SK-N-SH treated with all-trans-retinoic acid at 6 μM for 48 hours (cell line): ENCODE results near the gene KIAA1586.

ENCODE experiments used
- ATAC-seq: fragments of 200-7000 bp; cut with Tn5 transposase; 3 replicates; pipeline ENCODE4 v1.9.1; 2020; ENCODE audit warnings: mild to moderate bottlenecking, moderate library complexity
- ARNTL ChIP-seq: fragments of 450-650 bp; formaldehyde crosslinking; IDR thresholded peaks from 2 replicates; pipeline ENCODE4 v1.5.0; 2020; ENCODE audit warnings: low read depth, mild to moderate bottlenecking, moderate library complexity, borderline replicate concordance
- BACH2 ChIP-seq: fragments of 250-450 bp; sonication (Bioruptor Pico); IDR thresholded peaks from 2 replicates; pipeline ENCODE4 v1.9.0; 2021; ENCODE audit warnings: mild to moderate bottlenecking, borderline replicate concordance
- CSDC2 ChIP-seq: fragments of 250-450 bp; sonication (Bioruptor Pico); IDR thresholded peaks from 2 replicates; pipeline ENCODE4 v1.5.0; 2020; ENCODE audit warnings: mild to moderate bottlenecking, moderate library complexity
- ESRRG ChIP-seq: fragments of 250-450 bp; sonication (Bioruptor Pico); IDR thresholded peaks from 2 replicates; pipeline ENCODE4 v1.6.1; 2021; ENCODE audit warnings: mild to moderate bottlenecking
- GLIS3 ChIP-seq: fragments of 250-450 bp; sonication (Bioruptor Pico); IDR thresholded peaks from 2 replicates; pipeline ENCODE4 v1.5.0; 2020; ENCODE audit warnings: mild to moderate bottlenecking, moderate library complexity
- ISL1 ChIP-seq: fragments of 250-450 bp; sonication (Bioruptor Pico); IDR thresholded peaks from 2 replicates; pipeline ENCODE4 v2.1.2; 2022; ENCODE audit warnings: mild to moderate bottlenecking, moderate library complexity
- OSR1 ChIP-seq: fragments of 250-450 bp; sonication (Bioruptor Pico); IDR thresholded peaks from 2 replicates; pipeline ENCODE4 v1.8.0; 2022; ENCODE audit warnings: moderate library complexity, mild to moderate bottlenecking, inconsistent platforms
- PATZ1 ChIP-seq: fragments of 250-450 bp; sonication (Bioruptor Pico); IDR thresholded peaks from 2 replicates; pipeline ENCODE4 v1.8.0; 2020; ENCODE audit warnings: mild to moderate bottlenecking, moderate library complexity, borderline replicate concordance
- RARB ChIP-seq: fragments of 250-450 bp; sonication (Bioruptor Pico); IDR thresholded peaks from 2 replicates; pipeline ENCODE4 v1.8.0; 2021; ENCODE audit warnings: mild to moderate bottlenecking, moderate library complexity
- SNAI2 ChIP-seq: fragments of 250-450 bp; sonication (Bioruptor Pico); IDR thresholded peaks from 2 replicates; pipeline ENCODE4 v1.5.0; 2020; ENCODE audit warnings: mild to moderate bottlenecking, moderate library complexity
- TCF4 ChIP-seq: fragments of 250-450 bp; sonication (Bioruptor Pico); IDR thresholded peaks from 2 replicates; pipeline ENCODE4 v1.8.0; 2021; ENCODE audit warnings: mild to moderate bottlenecking, moderate library complexity, borderline replicate concordance
- TSHZ2 ChIP-seq: fragments of 250-450 bp; sonication (Bioruptor Pico); IDR thresholded peaks from 2 replicates; pipeline ENCODE4 v1.5.0; 2020; ENCODE audit warnings: mild to moderate bottlenecking, moderate library complexity
- ZC3H10 ChIP-seq: fragments of 250-450 bp; sonication (Bioruptor Pico); IDR thresholded peaks from 2 replicates; pipeline ENCODE4 v1.5.1; 2021; ENCODE audit warnings: mild to moderate bottlenecking, moderate library complexity
- ZFP3 ChIP-seq: fragments of 250-450 bp; sonication (Bioruptor Pico); IDR thresholded peaks from 2 replicates; pipeline ENCODE4 v1.5.0; 2020; ENCODE audit warnings: mild to moderate bottlenecking, moderate library complexity
- ZFP30 ChIP-seq: fragments of 450-650 bp; formaldehyde crosslinking; IDR thresholded peaks from 2 replicates; pipeline ENCODE4 v1.5.0; 2022; ENCODE audit warnings: mild to moderate bottlenecking, moderate library complexity
- ZNF565 ChIP-seq: fragments of 450-650 bp; formaldehyde crosslinking; conservative IDR thresholded peaks from 2 replicates; pipeline ENCODE4 v1.5.0; 2020; ENCODE audit warnings: low read depth, mild to moderate bottlenecking, moderate library complexity
- ZNF70 ChIP-seq: fragments of 450-650 bp; formaldehyde crosslinking; IDR thresholded peaks from 2 replicates; pipeline ENCODE4 v1.5.0; 2020; ENCODE audit warnings: mild to moderate bottlenecking, moderate library complexity
- ZNF8 ChIP-seq: fragments of 450-650 bp; formaldehyde crosslinking; IDR thresholded peaks from 2 replicates; pipeline ENCODE4 v1.5.0; 2020; ENCODE audit warnings: mild to moderate bottlenecking, moderate library complexity
- TF ChIP-seq, protein P1 (sequence below): fragments of 250-450 bp; sonication (Bioruptor Pico); IDR thresholded peaks from 2 replicates; pipeline ENCODE4 v1.5.1; 2020; ENCODE audit warnings: low read depth, mild to moderate bottlenecking, moderate library complexity
- TF ChIP-seq, protein P2 (sequence below): fragments of 250-450 bp; sonication (Bioruptor Pico); IDR thresholded peaks from 2 replicates; pipeline ENCODE4 v1.8.0; 2021; ENCODE audit warnings: low read depth, mild to moderate bottlenecking, moderate library complexity, borderline replicate concordance

The KIAA1586 gene

DNA sequence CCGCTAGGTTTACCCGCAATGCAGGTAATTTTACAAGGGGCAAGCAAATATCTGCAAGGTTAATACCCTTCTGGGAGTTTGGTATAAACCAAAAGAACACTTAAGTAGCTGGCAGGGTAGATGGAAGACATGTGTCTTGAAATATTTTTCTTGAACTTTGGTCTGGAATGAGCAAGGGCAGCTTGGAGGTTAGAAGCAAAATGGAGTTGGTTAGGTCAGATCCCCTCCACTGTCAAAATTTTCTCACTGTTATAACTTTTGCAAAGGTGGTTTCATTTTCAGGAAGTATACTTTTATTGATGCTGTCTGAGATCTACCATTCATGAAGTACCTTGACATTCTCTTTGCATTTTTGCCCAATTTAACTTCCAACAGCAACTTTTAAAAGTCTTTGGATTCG lies 13.3 kb upstream of the KIAA1586 start:
- no peak for ATAC-seq
- no peak for TF ChIP-seq ZFP3 (CRISPR knock-in tag)
- TF ChIP-seq, protein P1, sequence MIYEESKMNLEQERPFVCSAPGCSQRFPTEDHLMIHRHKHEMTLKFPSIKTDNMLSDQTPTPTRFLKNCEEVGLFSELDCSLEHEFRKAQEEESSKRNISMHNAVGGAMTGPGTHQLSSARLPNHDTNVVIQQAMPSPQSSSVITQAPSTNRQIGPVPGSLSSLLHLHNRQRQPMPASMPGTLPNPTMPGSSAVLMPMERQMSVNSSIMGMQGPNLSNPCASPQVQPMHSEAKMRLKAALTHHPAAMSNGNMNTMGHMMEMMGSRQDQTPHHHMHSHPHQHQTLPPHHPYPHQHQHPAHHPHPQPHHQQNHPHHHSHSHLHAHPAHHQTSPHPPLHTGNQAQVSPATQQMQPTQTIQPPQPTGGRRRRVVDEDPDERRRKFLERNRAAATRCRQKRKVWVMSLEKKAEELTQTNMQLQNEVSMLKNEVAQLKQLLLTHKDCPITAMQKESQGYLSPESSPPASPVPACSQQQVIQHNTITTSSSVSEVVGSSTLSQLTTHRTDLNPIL (CRISPR knock-in tag): no peak
- TF ChIP-seq BACH2 (CRISPR knock-in tag): no peak
- no peak for TF ChIP-seq ZNF70

GRCh38 chr6:57035549-57035948 lies 10.9 kb upstream of the KIAA1586 start:
- TF ChIP-seq ISL1 (no peak), CSDC2 (CRISPR knock-in tag) (no peak), OSR1 (CRISPR knock-in tag) (no peak), RARB (CRISPR knock-in tag) (no peak), TSHZ2 (CRISPR knock-in tag) (no peak), SNAI2 (CRISPR knock-in tag) (no peak), PATZ1 (CRISPR knock-in tag) (no peak), GLIS3 (CRISPR knock-in tag) (no peak), ESRRG (CRISPR knock-in tag) (no peak), BACH2 (CRISPR knock-in tag) (no peak), ZNF565 (CRISPR knock-in tag) (no peak), ZNF8 (no peak), ZC3H10 (no peak)
- TF ChIP-seq, protein P1 (CRISPR knock-in tag): no peak
- TF ChIP-seq, all 23 proteins: peak for 0
- no peak for ATAC-seq

GRCh38 chr6:57038906-57039305 lies 7.6 kb upstream of the KIAA1586 start:
- ATAC-seq: no peak
- TF ChIP-seq TSHZ2 (CRISPR knock-in tag): no peak
- TF ChIP-seq ZFP3 (CRISPR knock-in tag): no peak
- TF ChIP-seq BACH2 (CRISPR knock-in tag): no peak
- no peak for TF ChIP-seq ESRRG (CRISPR knock-in tag)
- TF ChIP-seq, protein P1 (CRISPR knock-in tag): no peak
- TF ChIP-seq OSR1 (CRISPR knock-in tag): no peak
- no peak for TF ChIP-seq TCF4 (CRISPR knock-in tag)
- TF ChIP-seq, protein P2, sequence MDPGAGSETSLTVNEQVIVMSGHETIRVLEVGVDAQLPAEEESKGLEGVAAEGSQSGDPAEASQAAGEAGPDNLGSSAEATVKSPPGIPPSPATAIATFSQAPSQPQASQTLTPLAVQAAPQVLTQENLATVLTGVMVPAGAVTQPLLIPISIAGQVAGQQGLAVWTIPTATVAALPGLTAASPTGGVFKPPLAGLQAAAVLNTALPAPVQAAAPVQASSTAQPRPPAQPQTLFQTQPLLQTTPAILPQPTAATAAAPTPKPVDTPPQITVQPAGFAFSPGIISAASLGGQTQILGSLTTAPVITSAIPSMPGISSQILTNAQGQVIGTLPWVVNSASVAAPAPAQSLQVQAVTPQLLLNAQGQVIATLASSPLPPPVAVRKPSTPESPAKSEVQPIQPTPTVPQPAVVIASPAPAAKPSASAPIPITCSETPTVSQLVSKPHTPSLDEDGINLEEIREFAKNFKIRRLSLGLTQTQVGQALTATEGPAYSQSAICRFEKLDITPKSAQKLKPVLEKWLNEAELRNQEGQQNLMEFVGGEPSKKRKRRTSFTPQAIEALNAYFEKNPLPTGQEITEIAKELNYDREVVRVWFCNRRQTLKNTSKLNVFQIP (CRISPR knock-in tag): no peak
- no peak for TF ChIP-seq SNAI2 (CRISPR knock-in tag)
- no peak for TF ChIP-seq ZNF8
- no peak for TF ChIP-seq ZFP30 (CRISPR knock-in tag)
- no peak for TF ChIP-seq ZNF70
- no peak for TF ChIP-seq ARNTL (CRISPR knock-in tag)
- no peak for TF ChIP-seq PATZ1 (CRISPR knock-in tag)
- TF ChIP-seq ISL1: no peak
- TF ChIP-seq ZNF565 (CRISPR knock-in tag): no peak
